Measurements from ENCODE around the gene QPRT.

GRCh38 chr16:29673501-29673900, 5.5 kb upstream of the QPRT start:
- TF ChIP-seq CTCF (IDR thresholded peaks at IDR 0.05; ENCODE audit: low read length) (no peak), EZH2 (optimal IDR thresholded peaks at IDR 0.05; ENCODE audit: low read depth, low read length) (no peak), EZH2phosphoT487 (IDR thresholded peaks at IDR 0.05; ENCODE audit: low read length) (no peak)
